HG02610 (cell line): ENCODE results near the gene FSCN2.

ENCODE experiments used
- ATAC-seq: cut with Tn5 transposase; IDR thresholded peaks from one replicate; pipeline ENCODE4 v1.9.1; 2021; ENCODE audit warnings: mild to moderate bottlenecking, moderate library complexity; ENCODE audit not compliant: unreplicated experiment

FSCN2 gene

DNA sequence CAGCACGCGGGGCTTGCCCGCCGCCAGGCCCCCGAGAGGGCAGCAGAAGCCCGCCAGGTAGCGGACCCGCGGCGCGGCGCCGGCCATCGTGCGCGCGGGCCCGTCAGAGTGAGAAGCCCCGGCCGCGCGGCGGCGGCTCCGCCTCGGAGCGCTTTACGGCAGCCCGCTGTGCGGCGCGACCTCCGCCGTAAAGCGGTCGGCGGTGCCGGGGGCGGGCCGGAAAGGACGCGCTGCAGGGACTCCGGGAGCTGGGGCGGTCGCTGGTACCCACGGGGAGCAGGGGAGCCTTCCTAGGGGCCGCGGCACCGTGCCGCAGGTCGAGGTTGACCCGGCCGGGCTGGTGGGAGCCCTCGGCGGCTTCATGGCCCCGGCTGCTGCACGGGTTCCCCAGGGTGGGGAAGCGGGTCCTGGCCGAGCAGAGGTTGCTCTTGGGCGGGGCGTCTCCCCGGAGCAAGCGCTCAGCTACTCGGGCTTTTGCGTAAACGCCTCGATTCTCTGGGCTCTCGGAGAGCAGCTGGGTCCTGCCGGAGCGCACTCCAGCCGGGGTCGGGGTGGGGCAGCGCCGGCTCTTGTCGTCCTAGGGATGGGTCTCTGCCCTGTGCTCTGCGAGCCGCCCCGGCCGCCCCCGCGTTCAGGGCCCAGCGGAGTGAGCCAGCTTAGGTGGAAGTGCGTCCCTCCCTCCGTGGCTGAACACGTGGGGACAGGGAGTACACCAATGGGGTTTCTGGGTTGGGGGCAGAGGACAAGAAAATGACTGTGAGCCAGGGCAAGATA is 24.3 kb downstream of the FSCN2 start, which contains the start of gene FAAP100:
FAAP100 (minus strand) TSS at position 110 of the 774 bp plus-strand sequence; CDS start at position 87, 23 bp downstream.
- ATAC-seq: peak; percentile 34

DNA sequence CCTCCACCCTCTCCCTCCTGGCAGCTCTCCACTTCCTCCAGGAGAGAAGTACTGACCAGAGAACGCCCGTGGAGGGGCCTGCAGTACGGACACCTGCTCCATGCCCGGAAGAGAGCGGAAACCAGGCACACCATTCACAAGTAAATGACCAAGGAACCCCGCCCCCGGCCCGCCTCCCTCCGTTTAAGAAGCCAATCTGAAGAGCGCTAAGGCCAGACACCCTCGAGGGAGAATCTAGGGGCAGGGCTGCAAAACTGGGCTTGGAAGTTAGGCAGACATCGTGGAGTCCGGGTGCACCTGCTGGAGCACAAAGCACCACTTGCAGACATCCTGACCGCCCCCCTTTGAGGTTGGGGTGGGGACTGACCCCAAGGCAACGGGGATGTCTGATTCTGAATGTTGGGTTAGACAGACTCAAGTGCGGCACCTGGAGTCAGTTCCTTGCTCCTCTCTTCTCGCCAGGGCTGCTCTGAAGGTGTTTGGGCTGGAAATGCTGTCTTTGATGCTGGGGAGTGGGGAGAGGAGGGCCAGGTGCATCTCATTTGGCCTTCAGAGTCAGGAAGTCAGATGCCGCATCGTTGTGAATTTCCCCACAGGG is 24.9 kb downstream of the FSCN2 start:
- peak; percentile 33 for ATAC-seq

- ATAC-seq: peak; percentile 14
Measured at GRCh38 chr17:81553616-81554181, 25.5 kb downstream of the FSCN2 start.

DNA sequence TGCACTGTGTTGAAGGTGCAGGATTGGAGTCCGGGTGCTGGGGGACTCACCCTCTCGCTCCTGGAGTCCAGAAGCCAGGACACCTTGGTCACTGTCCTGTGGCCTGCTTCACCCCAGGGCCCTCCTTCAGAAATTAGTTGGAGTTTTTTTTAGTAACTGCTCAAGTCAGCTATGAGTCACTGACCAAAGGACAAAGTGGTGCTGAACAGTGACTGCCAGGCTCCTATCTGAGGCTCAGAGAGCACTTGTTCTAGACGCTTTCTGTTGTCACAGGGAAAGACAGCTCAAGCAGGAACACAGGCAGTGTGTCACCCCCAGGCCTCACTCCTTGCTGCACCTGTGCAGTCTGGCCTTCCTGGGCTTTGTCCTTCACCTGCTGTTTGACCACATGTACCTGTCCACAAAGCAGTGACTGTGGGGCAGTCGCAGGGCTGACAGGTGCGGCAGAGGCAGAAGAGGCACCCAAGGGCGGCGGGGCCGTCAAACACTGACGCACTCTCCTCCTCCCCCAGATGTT is 28.1 kb downstream of the FSCN2 start:
- ATAC-seq: no peak

GRCh38 chr17:81556863-81557262 is 28.7 kb downstream of the FSCN2 start:
- ATAC-seq: no peak

- no peak for ATAC-seq
Measured at GRCh38 chr17:81557276-81558114, 29.3 kb downstream of the FSCN2 start.

- no peak for ATAC-seq
Measured at GRCh38 chr17:81558115-81558468, 29.9 kb downstream of the FSCN2 start.

DNA sequence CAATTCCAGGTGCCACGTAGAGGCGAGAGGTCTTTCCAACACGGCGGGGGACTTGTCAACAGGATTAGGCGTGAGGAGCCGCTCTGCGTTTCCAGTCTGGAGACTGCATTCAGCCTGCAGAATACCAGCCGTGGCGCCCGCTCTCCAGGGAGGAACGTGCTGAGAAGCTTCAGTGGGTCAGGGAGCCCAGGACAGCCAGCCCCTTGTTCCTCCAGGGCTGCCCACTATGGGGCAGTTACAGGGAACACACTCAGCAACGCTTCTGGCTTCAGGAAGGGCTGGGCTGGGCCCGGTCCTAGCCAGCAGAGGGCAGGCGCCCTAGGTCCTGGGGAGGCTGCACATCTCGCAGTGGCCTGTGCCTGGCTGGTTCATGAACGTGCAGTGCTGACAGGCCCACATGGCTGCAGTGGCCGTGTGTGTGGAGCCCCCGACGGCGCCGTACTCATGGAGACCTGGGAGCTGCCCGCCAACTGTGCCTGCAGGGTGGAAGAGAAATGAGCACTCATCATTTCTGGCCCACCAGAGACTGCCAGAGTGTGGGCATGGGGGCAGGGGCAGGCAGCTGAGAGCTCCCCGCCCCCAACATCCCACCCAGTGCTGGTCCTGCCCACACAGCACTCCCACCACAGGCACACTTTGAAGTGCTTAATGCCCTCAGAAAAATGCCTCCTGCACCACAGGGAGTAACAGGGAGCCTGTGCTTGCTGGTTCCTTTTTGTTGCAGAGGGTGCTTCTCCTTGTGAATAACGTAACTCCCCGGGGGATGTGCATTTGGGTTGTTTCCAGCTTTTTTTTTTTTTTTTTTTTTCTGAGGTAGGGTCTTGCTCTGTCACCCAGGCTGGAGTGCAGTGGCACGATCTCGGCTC is 31.0 kb downstream of the FSCN2 start:
- ATAC-seq: no peak

GRCh38 chr17:81561494-81561885 is 33.3 kb downstream of the FSCN2 start:
- no peak for ATAC-seq

GRCh38 chr17:81563861-81564586 is 35.8 kb downstream of the FSCN2 start:
- ATAC-seq: no peak

DNA sequence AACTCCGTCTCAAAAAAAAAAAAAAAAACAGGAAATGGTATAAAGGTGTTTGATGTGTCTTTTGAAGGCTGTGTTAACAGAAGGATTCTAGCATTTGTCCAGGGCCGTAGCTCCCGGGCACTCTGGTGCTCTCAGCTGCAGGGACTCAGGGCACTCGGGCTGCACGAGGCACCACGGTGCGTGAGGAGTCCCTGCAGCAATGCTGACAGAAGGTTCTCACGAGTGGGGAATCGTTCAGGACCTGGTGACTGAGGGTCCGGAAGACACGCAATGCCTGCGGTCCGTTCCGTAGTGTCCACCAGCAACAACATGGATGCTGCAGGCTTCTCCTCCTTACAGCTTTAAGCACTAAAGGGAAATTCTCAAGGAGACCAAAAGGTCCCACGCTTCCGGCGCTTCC is 36.6 kb downstream of the FSCN2 start:
- no peak for ATAC-seq

DNA sequence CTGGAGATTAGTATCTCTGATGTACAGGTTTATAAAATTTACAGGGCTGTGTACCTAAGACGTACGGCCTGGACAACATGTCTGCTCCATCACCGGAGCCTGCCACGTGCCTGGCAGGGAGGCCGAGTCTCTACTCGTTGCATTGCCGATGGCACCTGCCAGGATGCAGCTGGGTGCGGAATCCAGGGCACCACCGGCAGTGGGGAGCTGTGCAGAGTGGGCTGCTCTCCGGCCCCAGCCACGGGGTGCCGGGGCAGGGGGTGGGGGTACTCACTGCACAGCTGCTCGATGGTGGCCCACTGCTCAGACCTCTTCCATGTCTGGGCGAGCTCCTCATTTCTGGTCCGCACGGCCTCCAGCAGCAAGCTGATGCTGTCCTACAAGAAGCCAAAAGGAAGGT is 37.1 kb downstream of the FSCN2 start:
- no peak for ATAC-seq

DNA sequence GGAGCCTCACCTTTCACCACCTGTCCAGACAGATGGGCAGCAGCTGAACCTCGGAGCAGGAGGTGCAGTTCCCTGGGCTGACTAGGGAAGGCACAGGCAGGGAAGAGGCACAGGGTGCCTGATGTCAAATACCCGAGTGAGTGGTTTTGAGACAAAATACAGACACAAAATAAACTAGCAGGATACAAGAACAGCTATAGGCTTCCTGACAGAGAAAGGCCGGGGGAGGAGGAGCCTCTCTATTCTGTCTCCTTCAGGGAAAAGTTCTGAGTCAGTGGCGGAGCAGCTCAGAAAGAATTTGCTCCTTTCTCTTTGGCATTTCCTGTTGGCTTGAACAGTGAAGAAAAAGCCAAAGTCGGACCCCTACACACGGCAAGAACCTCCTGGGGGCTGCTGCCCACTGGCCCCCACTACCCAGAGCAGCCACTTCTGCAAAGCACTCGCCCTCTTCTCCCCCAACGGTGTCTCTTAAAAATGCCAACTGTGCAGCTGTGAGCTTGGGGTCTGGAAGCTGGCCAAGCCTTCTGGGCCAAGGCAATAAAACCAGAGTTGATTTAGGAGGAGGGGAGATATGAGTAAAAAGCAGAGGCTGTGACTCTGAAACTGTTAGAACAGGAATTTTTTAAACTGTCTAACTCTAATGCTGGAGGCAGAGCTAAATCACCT is 38.4 kb downstream of the FSCN2 start:
- ATAC-seq: no peak

DNA sequence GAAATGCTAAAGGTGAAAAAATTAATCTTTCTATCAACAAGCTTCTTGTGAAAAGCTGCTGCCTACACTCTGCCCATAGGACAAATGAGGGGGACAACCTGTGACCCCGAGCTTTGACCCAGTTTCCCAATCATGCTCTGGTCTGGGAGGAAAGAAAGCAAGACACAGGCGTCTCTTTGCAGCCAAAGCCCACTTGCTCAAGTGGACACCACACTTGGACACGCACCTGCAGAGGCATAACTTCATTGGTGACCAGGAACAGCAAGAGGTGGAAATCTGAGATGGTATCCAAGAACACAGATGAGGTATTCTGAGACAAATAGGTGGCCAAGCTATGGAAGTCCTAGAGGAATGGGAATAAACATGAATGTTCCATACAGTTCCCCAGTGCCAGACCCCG is 39.0 kb downstream of the FSCN2 start:
- no peak for ATAC-seq

- no peak for ATAC-seq
Measured at GRCh38 chr17:81568416-81568815, 40.2 kb downstream of the FSCN2 start.

GRCh38 chr17:81569986-81570514 is 41.9 kb downstream of the FSCN2 start:
- no peak for ATAC-seq

GRCh38 chr17:81570964-81571363 is 42.8 kb downstream of the FSCN2 start:
- no peak for ATAC-seq

DNA sequence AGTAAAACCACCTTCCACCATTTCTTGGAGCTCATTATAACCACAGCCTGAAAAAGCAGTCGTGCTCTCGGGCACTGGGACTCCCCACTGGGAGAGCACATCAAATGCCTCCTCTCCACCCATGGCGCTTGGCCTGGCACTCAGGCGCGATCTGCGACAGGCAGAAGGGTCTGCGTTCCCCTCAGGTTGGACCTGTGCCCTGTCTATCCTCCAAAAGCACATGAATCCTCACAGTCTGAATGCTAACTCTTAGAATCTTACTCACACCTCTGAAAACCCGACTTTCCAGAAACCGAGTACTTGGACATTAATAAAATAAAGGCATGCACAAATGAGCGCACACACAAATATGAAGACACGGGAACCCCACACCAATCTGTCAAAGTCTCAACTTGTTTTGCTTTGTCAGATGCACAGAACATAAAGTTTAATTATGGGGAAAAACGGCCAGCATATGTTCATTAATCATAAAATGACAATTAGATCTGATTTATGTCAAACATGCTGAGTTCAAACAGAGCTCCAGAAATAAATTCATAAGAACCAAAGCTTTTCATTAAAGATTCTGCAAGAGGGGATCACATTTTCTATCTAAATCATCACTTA is 44.5 kb downstream of the FSCN2 start:
- ATAC-seq: no peak
